ENCODE measurements around the gene LYST.

DNA sequence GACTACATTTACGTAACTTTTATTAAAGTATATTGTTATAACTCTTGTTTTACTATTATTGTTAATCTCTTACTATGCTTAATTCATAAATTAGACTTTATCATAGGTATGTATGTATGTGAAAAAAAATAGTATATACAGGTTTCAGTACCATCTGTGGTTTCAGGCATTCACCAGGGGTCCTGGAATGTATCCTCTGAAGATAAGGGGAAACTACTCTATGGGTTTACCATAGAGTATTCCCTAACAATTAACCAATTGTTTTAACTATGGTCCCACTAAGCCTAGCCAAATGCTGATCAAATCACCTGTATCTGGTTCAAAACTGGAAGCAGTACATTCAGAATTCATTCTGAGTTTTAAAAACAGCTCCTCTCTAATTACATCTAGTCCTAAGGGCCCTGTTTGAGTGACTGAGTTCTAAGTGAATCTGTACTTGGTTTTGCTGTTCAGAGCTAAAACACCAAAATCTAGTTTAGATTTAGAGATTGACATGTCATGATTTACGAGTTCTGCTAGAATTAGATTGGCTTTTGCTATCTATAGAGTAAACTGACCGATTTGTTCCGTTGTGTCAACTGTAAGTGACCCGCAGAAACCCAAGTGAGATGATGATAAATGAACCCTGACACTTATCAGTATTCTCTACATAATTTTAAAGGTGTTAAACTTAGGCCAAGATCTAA lies 123.6 kb downstream of the LYST start:
- TF ChIP-seq POLR2AphosphoS5 (IDR thresholded peaks at IDR 0.05; ENCODE audit: insufficient read depth, low read depth, low read length): no peak
- TF ChIP-seq EZH2 (IDR thresholded peaks at IDR 0.05; ENCODE audit: borderline replicate concordance, low read depth, low read length, severe bottlenecking): no peak
